Hepatocyte (in vitro differentiated cells): Measurements from ENCODE around the gene STK24.

Experiments used
- CTCF ChIP-seq: fragments of 200-600 bp; sonication (generic); IDR thresholded peaks from 2 replicates; pipeline ENCODE4 v1.5.1; 2016; ENCODE audit warnings: antibody characterized with exemption, mild to moderate bottlenecking; ENCODE audit not compliant: poor library complexity
- EZH2phosphoT487 ChIP-seq: fragments of 200-600 bp; sonication (generic); IDR thresholded peaks from one replicate; pipeline ENCODE4 v1.6.1; 2018; ENCODE audit warnings: antibody characterized with exemption, mild to moderate bottlenecking, low read depth, moderate library complexity; ENCODE audit not compliant: unreplicated experiment, severe bottlenecking

- TF ChIP-seq CTCF (no peak), EZH2phosphoT487 (no peak)
Observed at GRCh38 chr13:98443800-98444325, 133.0 kb downstream of the STK24 start.
